ENCODE results near the gene HSD17B11.
"Not testable (repeated sequence)": the region's sequence is repeated elsewhere in the genome, so short reads cannot be mapped to it uniquely, and the experiment has no call there.

Gene HSD17B11

GRCh38 chr4:87388901-87389300 lies 2.1 kb downstream of the HSD17B11 start:
- Histone ChIP-seq H3K9me3 (ENCODE audit: severe bottlenecking) (peaks cover 5% of the 10 kb centered on the region), H3K4me3 (ENCODE audit: low read depth, low read length) (no peak overlapping the region), H3K36me3 (no peaks in the 10 kb centered on the region), H3K27me3 (ENCODE audit: insufficient read depth, low read depth, severe bottlenecking) (no peaks in the 10 kb centered on the region), H3K27ac (no peak overlapping the region)
- TF ChIP-seq, protein P1, sequence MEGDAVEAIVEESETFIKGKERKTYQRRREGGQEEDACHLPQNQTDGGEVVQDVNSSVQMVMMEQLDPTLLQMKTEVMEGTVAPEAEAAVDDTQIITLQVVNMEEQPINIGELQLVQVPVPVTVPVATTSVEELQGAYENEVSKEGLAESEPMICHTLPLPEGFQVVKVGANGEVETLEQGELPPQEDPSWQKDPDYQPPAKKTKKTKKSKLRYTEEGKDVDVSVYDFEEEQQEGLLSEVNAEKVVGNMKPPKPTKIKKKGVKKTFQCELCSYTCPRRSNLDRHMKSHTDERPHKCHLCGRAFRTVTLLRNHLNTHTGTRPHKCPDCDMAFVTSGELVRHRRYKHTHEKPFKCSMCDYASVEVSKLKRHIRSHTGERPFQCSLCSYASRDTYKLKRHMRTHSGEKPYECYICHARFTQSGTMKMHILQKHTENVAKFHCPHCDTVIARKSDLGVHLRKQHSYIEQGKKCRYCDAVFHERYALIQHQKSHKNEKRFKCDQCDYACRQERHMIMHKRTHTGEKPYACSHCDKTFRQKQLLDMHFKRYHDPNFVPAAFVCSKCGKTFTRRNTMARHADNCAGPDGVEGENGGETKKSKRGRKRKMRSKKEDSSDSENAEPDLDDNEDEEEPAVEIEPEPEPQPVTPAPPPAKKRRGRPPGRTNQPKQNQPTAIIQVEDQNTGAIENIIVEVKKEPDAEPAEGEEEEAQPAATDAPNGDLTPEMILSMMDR (IDR thresholded peaks at IDR 0.05; ENCODE audit: low read depth, low read length), result no peak
- DNase-seq, result no peak

DNA sequence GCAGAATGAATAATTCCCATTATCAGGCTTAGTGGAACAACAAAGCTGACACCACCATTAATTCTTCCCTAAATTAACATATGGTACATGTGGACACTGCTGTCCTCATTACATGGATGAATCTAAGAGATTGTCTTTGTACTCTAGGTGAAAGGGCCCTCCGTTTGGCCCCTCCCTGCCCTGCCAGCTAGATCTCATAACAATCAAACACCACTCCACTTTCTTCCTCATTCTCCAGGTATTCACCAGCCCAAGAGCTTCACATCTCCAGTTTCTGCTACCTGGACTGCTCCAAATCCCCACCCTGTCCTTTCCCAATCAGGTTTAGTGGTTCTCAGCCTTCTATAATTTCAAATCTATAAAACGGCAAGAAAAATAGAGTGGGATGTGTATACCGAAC lies 3.8 kb downstream of the HSD17B11 start:
- Histone ChIP-seq H3K36me3 (no peaks in the 10 kb centered on the region), H3K27me3 (ENCODE audit: insufficient read depth, low read depth, severe bottlenecking) (no peaks in the 10 kb centered on the region), H3K4me3 (ENCODE audit: low read depth, low read length) (no peak overlapping the region), H3K9me3 (ENCODE audit: severe bottlenecking) (peaks cover 5% of the 10 kb centered on the region), H3K27ac (no peak overlapping the region)
- no peak for DNase-seq
- TF ChIP-seq, protein P1 (IDR thresholded peaks at IDR 0.05; ENCODE audit: low read depth, low read length), result no peak

DNA sequence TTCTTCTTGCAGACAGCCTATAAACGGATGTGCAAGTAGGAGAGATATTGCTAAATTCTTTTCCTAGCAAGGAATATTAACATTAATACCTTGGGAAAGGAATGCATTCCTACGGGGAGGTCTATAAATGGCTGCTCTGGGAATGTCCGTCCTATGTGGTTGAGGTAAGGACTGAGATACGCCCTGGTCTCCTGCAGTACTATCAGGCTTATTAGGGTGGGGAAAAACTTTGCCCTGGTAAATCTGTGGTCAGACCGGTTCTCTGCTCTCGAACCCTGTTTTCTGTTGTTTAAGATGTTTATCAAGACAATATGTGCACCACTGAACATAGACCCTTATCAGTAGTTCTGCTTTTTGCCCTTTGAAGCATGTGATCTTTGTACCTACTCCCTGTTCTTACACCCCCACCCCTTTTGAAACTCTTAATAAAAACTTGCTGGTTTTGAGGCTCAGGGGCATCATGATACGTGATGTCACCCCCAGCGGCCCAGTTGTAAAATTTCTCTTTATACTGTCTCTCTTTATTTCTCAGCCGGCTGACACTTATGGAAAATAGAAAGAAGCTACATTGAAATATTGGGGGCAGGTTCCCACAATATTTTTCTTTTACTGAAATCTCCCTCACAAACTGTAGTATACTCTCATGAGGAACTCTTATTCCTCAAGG lies 6.4 kb downstream of the HSD17B11 start:
- not testable (repeated sequence) for H3K36me3 ChIP-seq; DNase-seq; H3K27ac ChIP-seq; H3K9me3 ChIP-seq (ENCODE audit: severe bottlenecking); H3K27me3 ChIP-seq (ENCODE audit: insufficient read depth, low read depth, severe bottlenecking); H3K4me3 ChIP-seq (ENCODE audit: low read depth, low read length)

GRCh38 chr4:87382931-87383330 lies 8.1 kb downstream of the HSD17B11 start:
- Histone ChIP-seq H3K4me3 (ENCODE audit: low read depth, low read length) (no peak overlapping the region), H3K9me3 (ENCODE audit: severe bottlenecking) (peaks cover 5% of the 10 kb centered on the region), H3K36me3 (no peaks in the 10 kb centered on the region), H3K27me3 (ENCODE audit: insufficient read depth, low read depth, severe bottlenecking) (no peaks in the 10 kb centered on the region), H3K27ac (no peak overlapping the region)
- TF ChIP-seq, protein P1 (IDR thresholded peaks at IDR 0.05; ENCODE audit: low read depth, low read length), result no peak
- no peak for DNase-seq

GRCh38 chr4:87382116-87382515 lies 8.9 kb downstream of the HSD17B11 start:
- TF ChIP-seq, protein P1 (IDR thresholded peaks at IDR 0.05; ENCODE audit: low read depth, low read length), result no peak
- Histone ChIP-seq H3K36me3 (no peaks in the 10 kb centered on the region), H3K9me3 (ENCODE audit: severe bottlenecking) (peaks cover 5% of the 10 kb centered on the region), H3K27ac (no peak overlapping the region), H3K27me3 (ENCODE audit: insufficient read depth, low read depth, severe bottlenecking) (no peaks in the 10 kb centered on the region), H3K4me3 (ENCODE audit: low read depth, low read length) (no peak overlapping the region)
- DNase-seq, result no peak

GRCh38 chr4:87377816-87378215 lies 13.2 kb downstream of the HSD17B11 start:
- no peaks in the 10 kb centered on the region for H3K36me3 ChIP-seq

More at GRCh38 chr4:87377816-87378215, 13.2 kb downstream of the HSD17B11 start:
- TF ChIP-seq, protein P1 (IDR thresholded peaks at IDR 0.05; ENCODE audit: low read depth, low read length), result no peak
- no peaks in the 10 kb centered on the region for H3K9me3 ChIP-seq (ENCODE audit: severe bottlenecking)
- no peak overlapping the region for H3K4me3 ChIP-seq (ENCODE audit: low read depth, low read length)
- no peak for DNase-seq
- no peak overlapping the region for H3K27ac ChIP-seq
- H3K27me3 ChIP-seq (ENCODE audit: insufficient read depth, low read depth, severe bottlenecking), result no peaks in the 10 kb centered on the region
